HG03060 (cell line): Measurements from ENCODE around the gene TOPORS.

Experiments
- ATAC-seq: cut with Tn5 transposase; IDR thresholded peaks from one replicate; pipeline ENCODE4 v1.9.1; 2021; ENCODE audit warnings: low read depth, moderate number of reproducible peaks; ENCODE audit not compliant: unreplicated experiment

TOPORS gene

GRCh38 chr9:32516241-32516640 is 36.1 kb downstream of the TOPORS start:
- no peak for ATAC-seq

GRCh38 chr9:32508728-32509127 is 43.7 kb downstream of the TOPORS start:
- no peak for ATAC-seq

GRCh38 chr9:32503008-32503407 is 49.4 kb downstream of the TOPORS start:
- no peak for ATAC-seq

GRCh38 chr9:32502464-32502863 is 49.9 kb downstream of the TOPORS start:
- ATAC-seq: no peak

- ATAC-seq: no peak
Measured at GRCh38 chr9:32501868-32502267, 50.5 kb downstream of the TOPORS start.

- no peak for ATAC-seq
Measured at GRCh38 chr9:32500768-32501167, 51.6 kb downstream of the TOPORS start.

GRCh38 chr9:32497921-32498320 is 54.5 kb downstream of the TOPORS start:
- no peak for ATAC-seq

GRCh38 chr9:32490601-32491000 is 61.8 kb downstream of the TOPORS start:
- ATAC-seq: no peak
